T follicular helper cell (primary cell): Measurements from ENCODE around the gene GSTA3.
"Not testable (repeated sequence)": the region's sequence is repeated elsewhere in the genome, so short reads cannot be mapped to it uniquely, and the experiment has no call there.

Experiments
- DNase-seq: peaks from one replicate; pipeline ENCODE4 v3.0.0-alpha.2; 2020; ENCODE audit warnings: low read depth
- total RNA-seq, 2 experiments: gene quantifications; one replicate each; lab custom pipeline; 2026; lab: John Stamatoyannopoulos, UW

Gene GSTA3
- 0 reads per million in 2 experiments for total RNA-seq

GRCh38 chr6:52909531-52909930 lies at the start of gene GSTA3:
TSS of gene GSTA3 (minus strand) at chr6:52909698. CDS start at chr6:52905834, 3,864 bp downstream.
- DNase-seq, result no peak

- no peak for DNase-seq
Observed at GRCh38 chr6:52958546-52959255, 49.2 kb upstream of the GSTA3 start.

- DNase-seq, result no peak
Observed at GRCh38 chr6:52955871-52956270, 46.4 kb upstream of the GSTA3 start.

GRCh38 chr6:52953911-52954839 lies 44.7 kb upstream of the GSTA3 start:
- DNase-seq, result no peak

GRCh38 chr6:52946306-52946705 lies 36.8 kb upstream of the GSTA3 start:
- DNase-seq, result no peak

- not testable (repeated sequence) for DNase-seq
Observed at GRCh38 chr6:52942821-52943220, 33.3 kb upstream of the GSTA3 start.

- DNase-seq, result no peak
Observed at GRCh38 chr6:52942221-52942620, 32.7 kb upstream of the GSTA3 start.

- DNase-seq, result no peak
Observed at GRCh38 chr6:52937908-52938307, 28.4 kb upstream of the GSTA3 start.

- no peak for DNase-seq
Observed at GRCh38 chr6:52933778-52934177, 24.3 kb upstream of the GSTA3 start.

GRCh38 chr6:52931351-52931750 lies 21.9 kb upstream of the GSTA3 start:
- no peak for DNase-seq

- DNase-seq, result no peak
Observed at GRCh38 chr6:52929321-52930164, 20.0 kb upstream of the GSTA3 start.

GRCh38 chr6:52927451-52927850 lies 18.0 kb upstream of the GSTA3 start:
- DNase-seq, result no peak

- DNase-seq, result no peak
Observed at GRCh38 chr6:52925919-52926792, 16.7 kb upstream of the GSTA3 start.

GRCh38 chr6:52925042-52925441 lies 15.5 kb upstream of the GSTA3 start:
- DNase-seq, result no peak

- DNase-seq, result not testable (repeated sequence)
Observed at GRCh38 chr6:52923689-52924088, 14.2 kb upstream of the GSTA3 start.

- DNase-seq, result no peak
Observed at GRCh38 chr6:52922161-52922560, 12.7 kb upstream of the GSTA3 start.

GRCh38 chr6:52921743-52922142 lies 12.2 kb upstream of the GSTA3 start:
- no peak for DNase-seq

GRCh38 chr6:52919511-52919910 lies 10.0 kb upstream of the GSTA3 start:
- DNase-seq, result not testable (repeated sequence)

GRCh38 chr6:52918771-52919170 lies 9.3 kb upstream of the GSTA3 start:
- DNase-seq, result not testable (repeated sequence)

GRCh38 chr6:52918027-52918686 lies 8.7 kb upstream of the GSTA3 start:
- DNase-seq, result not testable (repeated sequence)
